Progenitor cell of endocrine pancreas (in vitro differentiated cells): ENCODE results near the gene CCDC85A. TPM values are rescaled to one million over a fixed set of nuclear protein-coding genes. Genes with fewer than 3 reads are reported as not detected.

ENCODE experiments used
- DNase-seq: peaks from one replicate; pipeline ENCODE4 v3.0.0; 2021; ENCODE audit warnings: low spot score; ENCODE audit not compliant: unreplicated experiment
- H3K27ac Mint-ChIP-seq: 2 replicates; pipeline ENCODE4 v1.8.0; 2021; ENCODE audit warnings: mild to moderate bottlenecking, moderate library complexity, mixed read lengths
- H3K27me3 Mint-ChIP-seq: 2 replicates; pipeline ENCODE4 v1.8.0; 2021; ENCODE audit warnings: mixed read lengths
- H3K36me3 Mint-ChIP-seq: 2 replicates; pipeline ENCODE4 v1.8.0; 2022; ENCODE audit warnings: mixed read lengths; ENCODE audit not compliant: insufficient read depth
- H3K4me1 Mint-ChIP-seq: 2 replicates; pipeline ENCODE4 v1.8.0; 2021; ENCODE audit warnings: low read depth, mixed read lengths
- H3K4me3 Mint-ChIP-seq: 2 replicates; pipeline ENCODE4 v1.8.0; 2021; ENCODE audit warnings: low read depth, mild to moderate bottlenecking, moderate library complexity, mixed read lengths
- H3K9me3 Mint-ChIP-seq: 2 replicates; pipeline ENCODE4 v1.8.0; 2021; ENCODE audit warnings: low read depth, mixed read lengths
- CTCF ChIP-seq: fragments of 200-600 bp; sonication (generic); IDR thresholded peaks from one replicate; pipeline ENCODE4 v1.5.0; 2021; ENCODE audit warnings: antibody characterized with exemption, mild to moderate bottlenecking; ENCODE audit not compliant: unreplicated experiment
- total RNA-seq: library from RNA; stranded (reverse); gene quantifications from 2 replicates; pipeline ENCODE4 v1.2.1, GENCODE V29; 2021

The CCDC85A gene
- total RNA-seq, 1 donor from 2014 or later: 1.1 TPM

- peaks cover 5% of the 10 kb centered on the region for H3K4me1 Mint-ChIP-seq
- H3K9me3 Mint-ChIP-seq: peaks cover 8% of the 10 kb centered on the region
- no peak for TF ChIP-seq CTCF
- no peaks in the 10 kb centered on the region for H3K36me3 Mint-ChIP-seq
- H3K27ac Mint-ChIP-seq: no peak overlapping the region
- no peak for DNase-seq
- no peak overlapping the region for H3K4me3 Mint-ChIP-seq
- H3K27me3 Mint-ChIP-seq: no peaks in the 10 kb centered on the region
Measured at GRCh38 chr2:56285224-56285623, 101.4 kb downstream of the CCDC85A start.

GRCh38 chr2:56286936-56287335 lies 103.1 kb downstream of the CCDC85A start:
- Mint-ChIP-seq H3K27me3 (no peaks in the 10 kb centered on the region), H3K4me3 (no peak overlapping the region), H3K4me1 (peaks cover 6% of the 10 kb centered on the region), H3K27ac (no peak overlapping the region), H3K36me3 (no peaks in the 10 kb centered on the region), H3K9me3 (peaks cover 8% of the 10 kb centered on the region)
- no peak for DNase-seq
- TF ChIP-seq CTCF: no peak

- Mint-ChIP-seq H3K36me3 (no peaks in the 10 kb centered on the region), H3K4me3 (no peak overlapping the region), H3K27ac (no peak overlapping the region), H3K27me3 (no peaks in the 10 kb centered on the region), H3K9me3 (peaks cover 8% of the 10 kb centered on the region), H3K4me1 (peaks cover 6% of the 10 kb centered on the region)
- TF ChIP-seq CTCF: no peak
- no peak for DNase-seq
Measured at GRCh38 chr2:56287508-56287907, 103.7 kb downstream of the CCDC85A start.

- DNase-seq: no peak
- H3K9me3 Mint-ChIP-seq: peaks cover 8% of the 10 kb centered on the region
- no peaks in the 10 kb centered on the region for H3K36me3 Mint-ChIP-seq
- no peak for TF ChIP-seq CTCF
- peaks cover 6% of the 10 kb centered on the region for H3K4me1 Mint-ChIP-seq
- no peaks in the 10 kb centered on the region for H3K27me3 Mint-ChIP-seq
- H3K4me3 Mint-ChIP-seq: no peak overlapping the region
- H3K27ac Mint-ChIP-seq: no peak overlapping the region
Measured at GRCh38 chr2:56287974-56288373, 104.2 kb downstream of the CCDC85A start.

GRCh38 chr2:56288838-56289580 lies 105.2 kb downstream of the CCDC85A start:
- H3K4me1 Mint-ChIP-seq: peaks cover 6% of the 10 kb centered on the region
- H3K4me3 Mint-ChIP-seq: no peak overlapping the region
- no peaks in the 10 kb centered on the region for H3K36me3 Mint-ChIP-seq
- no peak for TF ChIP-seq CTCF
- no peak for DNase-seq
- H3K9me3 Mint-ChIP-seq: peaks cover 8% of the 10 kb centered on the region
- H3K27me3 Mint-ChIP-seq: no peaks in the 10 kb centered on the region
- no peak overlapping the region for H3K27ac Mint-ChIP-seq
